IMR-90 (cell line): ENCODE measurements around the gene ANK2.

ENCODE experiments used
- CEBPB ChIP-seq: IDR thresholded peaks from 2 replicates; pipeline ENCODE4 v1.6.1; 2012; ENCODE audit warnings: low read depth, low read length, improper control_type of control experiment
- CHD1 ChIP-seq: IDR thresholded peaks from 2 replicates; pipeline ENCODE4 v1.6.1; 2012; ENCODE audit warnings: low read depth, low read length, improper control_type of control experiment
- CTCF ChIP-seq: conservative IDR thresholded peaks from 2 replicates; pipeline ENCODE4 v1.5.1; 2012; ENCODE audit warnings: mild to moderate bottlenecking, low read depth, low read length, improper control_type of control experiment
- ELK1 ChIP-seq: fragments of 150-350 bp; IDR thresholded peaks from 2 replicates; pipeline ENCODE4 v1.6.1; 2016; ENCODE audit warnings: low read depth, mild to moderate bottlenecking, low read length, moderate library complexity, borderline replicate concordance
- FOS ChIP-seq: fragments of 150-350 bp; IDR thresholded peaks from 2 replicates; pipeline ENCODE4 v1.6.1; 2016; ENCODE audit warnings: low read depth, low read length
- MAFK ChIP-seq: IDR thresholded peaks from 2 replicates; pipeline ENCODE4 v1.6.1; 2012; ENCODE audit warnings: low read depth, low read length, improper control_type of control experiment
- POLR2A ChIP-seq: IDR thresholded peaks from 2 replicates; pipeline ENCODE4 v1.6.1; 2012; ENCODE audit warnings: mild to moderate bottlenecking, low read depth, low read length
- RCOR1 ChIP-seq: IDR thresholded peaks from 2 replicates; pipeline ENCODE4 v1.6.1; 2012; ENCODE audit warnings: mild to moderate bottlenecking, low read length, improper control_type of control experiment; ENCODE audit not compliant: insufficient replicate concordance
- RFX5 ChIP-seq: IDR thresholded peaks from 2 replicates; pipeline ENCODE4 v1.8.0; 2012; ENCODE audit warnings: low read depth, mild to moderate bottlenecking, low read length, moderate library complexity

GRCh38 chr4:113043591-113043990, 5.9 kb upstream of the ANK2 start:
- TF ChIP-seq RCOR1 (no peak), ELK1 (no peak), RFX5 (no peak), CHD1 (no peak), CTCF (no peak), POLR2A (no peak), MAFK (no peak), FOS (no peak), CEBPB (no peak)
